Uterus (tissue), 4 donors: ENCODE data around the gene SPOCK1. TPM values are rescaled to one million over a fixed set of nuclear protein-coding genes. Genes with fewer than 3 reads are reported as not detected.

ENCODE experiments used
- DNase-seq, 2 donors: peaks; one replicate each; pipeline ENCODE4 v3.0.0-alpha.2; 2019 to 2020
- H3K27ac ChIP-seq, 2 donors: fragments of 200-600 bp; sonication (generic); 1 replicate in 1 of 2; 2 replicates in 1 of 2; pipeline ENCODE4 v1.5.1; 2016 to 2018
- H3K27me3 ChIP-seq, 2 donors: fragments of 200-600 bp; sonication (generic); one replicate each; pipeline ENCODE4 v1.5.1; 2018 to 2019; ENCODE audit warnings: control low read depth in 1 of 2
- H3K36me3 ChIP-seq, 2 donors: fragments of 200-600 bp; sonication (generic); one replicate each; pipeline ENCODE4 v1.5.1; 2019; ENCODE audit warnings: control low read depth in 1 of 2
- H3K4me1 ChIP-seq, 2 donors: fragments of 200-600 bp; sonication (generic); one replicate each; pipeline ENCODE4 v1.5.1; 2018 to 2019; ENCODE audit warnings: control low read depth in 1 of 2
- H3K4me3 ChIP-seq, 2 donors: fragments of 200-600 bp; sonication (generic); 1 replicate in 1 of 2; 2 replicates in 1 of 2; pipeline ENCODE4 v1.5.1; 2018 to 2019; ENCODE audit warnings: mild to moderate bottlenecking in 1 of 2
- H3K9me3 ChIP-seq, 2 donors: fragments of 200-600 bp; sonication (generic); one replicate each; pipeline ENCODE4 v1.5.1; 2019; ENCODE audit warnings: control low read depth in 1 of 2
- CTCF ChIP-seq, 4 experiments: fragments of 200-600 bp in 2 of 4; fragments of 450-650 bp in 2 of 4; sonication (generic) in 2 of 4; IDR thresholded peaks; one replicate each; pipeline ENCODE4 v1.5.1; 2016 to 2019; ENCODE audit warnings: antibody characterized with exemption in 4 of 4, mild to moderate bottlenecking in 2 of 4, moderate library complexity in 1 of 4
- POLR2A ChIP-seq, 2 donors: fragments of 450-650 bp; IDR thresholded peaks; one replicate each; pipeline ENCODE4 v1.6.1; 2016; ENCODE audit warnings: antibody characterized with exemption in 2 of 2, mild to moderate bottlenecking in 1 of 2, moderate library complexity in 1 of 2
- intact Hi-C: fragments of 100-400 bp; cut with DNase I; formaldehyde crosslinking; loops from one replicate; pipeline ENCODE4 v1.15.1; 2023; ENCODE audit warnings: low total_unique reads
- total RNA-seq, 4 donors: library from RNA; depleted of rRNA in 3 of 4; stranded (reverse); fragments of >200 nt in 3 of 4; gene quantifications; one replicate each; pipeline versions ENCODE4 v1.1.0 to v1.2.4, GENCODE V29; 2014 to 2023
- donor health status: DM: yes; HTN: yes; CAD: no.

SPOCK1 gene
- total RNA-seq, 4 donors from 2014 or later, result 31.8 to 131 (median 45.1) TPM

GRCh38 chr5:137296213-137296781 lies 202.8 kb downstream of the SPOCK1 start:
- no peaks in the 10 kb centered on the region for H3K27me3 ChIP-seq
- intact Hi-C loops, result no loop called here

GRCh38 chr5:137294604-137295003 lies 204.5 kb downstream of the SPOCK1 start:
- Histone ChIP-seq H3K4me3 (no peak overlapping the region), H3K27me3 (no peaks in the 10 kb centered on the region), H3K4me1 (no peaks in the 10 kb centered on the region), H3K27ac (no peak overlapping the region), H3K36me3 (no peaks in the 10 kb centered on the region), H3K9me3 (no peaks in the 10 kb centered on the region)
- intact Hi-C loops, result no loop called here
- no peak for DNase-seq
- no peak for TF ChIP-seq POLR2A (IDR thresholded peaks at IDR 0.05)

More at GRCh38 chr5:137296213-137296781, 202.8 kb downstream of the SPOCK1 start:
- H3K36me3 ChIP-seq, result no peaks in the 10 kb centered on the region
- H3K27ac ChIP-seq, result no peak overlapping the region
- no peaks in the 10 kb centered on the region for H3K9me3 ChIP-seq
- H3K4me1 ChIP-seq, result no peaks in the 10 kb centered on the region
- H3K4me3 ChIP-seq, result no peak overlapping the region
- no peak for DNase-seq
- TF ChIP-seq POLR2A (IDR thresholded peaks at IDR 0.05) (no peak), CTCF (IDR thresholded peaks at IDR 0.05) (no peak)

GRCh38 chr5:137292461-137293027 lies 206.6 kb downstream of the SPOCK1 start:
- Histone ChIP-seq H3K9me3 (no peaks in the 10 kb centered on the region), H3K27ac (no peak overlapping the region), H3K36me3 (no peaks in the 10 kb centered on the region), H3K4me3 (no peak overlapping the region), H3K27me3 (no peaks in the 10 kb centered on the region), H3K4me1 (no peaks in the 10 kb centered on the region)
- no peak for DNase-seq
- intact Hi-C loops, result no loop called here
- TF ChIP-seq POLR2A (IDR thresholded peaks at IDR 0.05) (no peak), CTCF (IDR thresholded peaks at IDR 0.05) (no peak)

GRCh38 chr5:137291436-137291835 lies 207.7 kb downstream of the SPOCK1 start:
- Histone ChIP-seq H3K27me3 (no peaks in the 10 kb centered on the region), H3K36me3 (no peaks in the 10 kb centered on the region), H3K27ac (no peak overlapping the region), H3K9me3 (no peaks in the 10 kb centered on the region), H3K4me3 (no peak overlapping the region), H3K4me1 (no peaks in the 10 kb centered on the region)
- no peak for TF ChIP-seq POLR2A (IDR thresholded peaks at IDR 0.05)
- TF ChIP-seq CTCF (IDR thresholded peaks at IDR 0.05), result no peak
- intact Hi-C loops, result no loop called here
- no peak for DNase-seq

GRCh38 chr5:137291031-137291430 lies 208.1 kb downstream of the SPOCK1 start:
- H3K27ac ChIP-seq, result no peak overlapping the region
- intact Hi-C loops, result no loop called here
- no peaks in the 10 kb centered on the region for H3K27me3 ChIP-seq
- no peaks in the 10 kb centered on the region for H3K36me3 ChIP-seq
- H3K4me3 ChIP-seq, result no peak overlapping the region
- no peak for DNase-seq
- H3K4me1 ChIP-seq, result no peaks in the 10 kb centered on the region
- H3K9me3 ChIP-seq, result no peaks in the 10 kb centered on the region
- TF ChIP-seq CTCF (IDR thresholded peaks at IDR 0.05), result no peak
- TF ChIP-seq POLR2A (IDR thresholded peaks at IDR 0.05), result no peak
